ENCODE results near the gene RNF182.

GRCh38 chr6:13923527-13924145 is 1.1 kb upstream of the RNF182 start:
- no peak for TF ChIP-seq POLR2A (IDR thresholded peaks at IDR 0.05)
- TF ChIP-seq, protein P1, sequence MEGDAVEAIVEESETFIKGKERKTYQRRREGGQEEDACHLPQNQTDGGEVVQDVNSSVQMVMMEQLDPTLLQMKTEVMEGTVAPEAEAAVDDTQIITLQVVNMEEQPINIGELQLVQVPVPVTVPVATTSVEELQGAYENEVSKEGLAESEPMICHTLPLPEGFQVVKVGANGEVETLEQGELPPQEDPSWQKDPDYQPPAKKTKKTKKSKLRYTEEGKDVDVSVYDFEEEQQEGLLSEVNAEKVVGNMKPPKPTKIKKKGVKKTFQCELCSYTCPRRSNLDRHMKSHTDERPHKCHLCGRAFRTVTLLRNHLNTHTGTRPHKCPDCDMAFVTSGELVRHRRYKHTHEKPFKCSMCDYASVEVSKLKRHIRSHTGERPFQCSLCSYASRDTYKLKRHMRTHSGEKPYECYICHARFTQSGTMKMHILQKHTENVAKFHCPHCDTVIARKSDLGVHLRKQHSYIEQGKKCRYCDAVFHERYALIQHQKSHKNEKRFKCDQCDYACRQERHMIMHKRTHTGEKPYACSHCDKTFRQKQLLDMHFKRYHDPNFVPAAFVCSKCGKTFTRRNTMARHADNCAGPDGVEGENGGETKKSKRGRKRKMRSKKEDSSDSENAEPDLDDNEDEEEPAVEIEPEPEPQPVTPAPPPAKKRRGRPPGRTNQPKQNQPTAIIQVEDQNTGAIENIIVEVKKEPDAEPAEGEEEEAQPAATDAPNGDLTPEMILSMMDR (IDR thresholded peaks at IDR 0.05), result no peak
